ENCODE results near the gene ABI2.

Gene ABI2

DNA sequence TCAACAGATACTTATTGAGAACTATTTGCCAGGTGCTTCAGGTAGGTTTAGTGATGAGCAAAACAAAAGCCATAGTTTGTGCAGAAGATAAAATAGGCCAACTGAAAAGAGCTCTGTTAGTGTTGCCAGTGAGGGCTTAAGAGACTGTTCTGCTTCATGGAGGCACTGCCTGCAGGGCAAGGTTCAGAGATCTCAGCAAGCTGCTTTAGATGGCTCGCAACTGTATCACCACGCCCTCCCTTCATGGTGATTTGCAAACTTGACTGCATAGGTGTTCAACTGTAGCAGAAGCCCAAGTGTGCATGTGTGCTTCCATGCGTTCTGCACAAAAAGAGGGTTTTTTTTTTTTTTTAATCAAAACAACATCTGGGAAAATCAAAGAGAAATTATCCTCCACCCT, 122.4 kb downstream of the ABI2 start:
- TF ChIP-seq, protein P1, sequence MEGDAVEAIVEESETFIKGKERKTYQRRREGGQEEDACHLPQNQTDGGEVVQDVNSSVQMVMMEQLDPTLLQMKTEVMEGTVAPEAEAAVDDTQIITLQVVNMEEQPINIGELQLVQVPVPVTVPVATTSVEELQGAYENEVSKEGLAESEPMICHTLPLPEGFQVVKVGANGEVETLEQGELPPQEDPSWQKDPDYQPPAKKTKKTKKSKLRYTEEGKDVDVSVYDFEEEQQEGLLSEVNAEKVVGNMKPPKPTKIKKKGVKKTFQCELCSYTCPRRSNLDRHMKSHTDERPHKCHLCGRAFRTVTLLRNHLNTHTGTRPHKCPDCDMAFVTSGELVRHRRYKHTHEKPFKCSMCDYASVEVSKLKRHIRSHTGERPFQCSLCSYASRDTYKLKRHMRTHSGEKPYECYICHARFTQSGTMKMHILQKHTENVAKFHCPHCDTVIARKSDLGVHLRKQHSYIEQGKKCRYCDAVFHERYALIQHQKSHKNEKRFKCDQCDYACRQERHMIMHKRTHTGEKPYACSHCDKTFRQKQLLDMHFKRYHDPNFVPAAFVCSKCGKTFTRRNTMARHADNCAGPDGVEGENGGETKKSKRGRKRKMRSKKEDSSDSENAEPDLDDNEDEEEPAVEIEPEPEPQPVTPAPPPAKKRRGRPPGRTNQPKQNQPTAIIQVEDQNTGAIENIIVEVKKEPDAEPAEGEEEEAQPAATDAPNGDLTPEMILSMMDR (IDR thresholded peaks at IDR 0.05; ENCODE audit: insufficient read depth, low read depth, low read length, missing control alignments): no peak
- DNase-seq (ENCODE audit: low read depth): no peak
- no peak overlapping the region for H3K4me3 ChIP-seq (ENCODE audit: low read depth, low read length)

DNA sequence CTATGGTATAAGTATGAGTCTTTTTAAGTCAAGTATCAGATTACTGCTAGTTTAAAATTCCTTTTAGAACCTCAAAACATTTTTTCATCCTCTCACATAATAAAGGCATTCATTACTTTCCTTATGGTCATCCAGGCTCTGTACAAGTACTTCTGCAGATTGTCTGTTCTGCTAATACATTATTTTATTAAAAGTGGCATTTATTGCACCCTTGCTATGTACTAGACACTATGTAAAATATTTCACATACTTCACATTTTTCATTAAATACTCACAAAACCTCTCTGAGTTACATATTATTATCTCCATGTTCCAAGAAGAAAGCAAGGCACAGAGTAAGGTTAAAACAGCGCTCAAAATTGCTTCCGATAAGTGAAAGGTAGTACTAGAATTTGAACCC, 122.8 kb downstream of the ABI2 start:
- no peak for DNase-seq (ENCODE audit: low read depth)
- TF ChIP-seq, protein P1 (IDR thresholded peaks at IDR 0.05; ENCODE audit: insufficient read depth, low read depth, low read length, missing control alignments): no peak
- H3K4me3 ChIP-seq (ENCODE audit: low read depth, low read length): no peak overlapping the region

DNA sequence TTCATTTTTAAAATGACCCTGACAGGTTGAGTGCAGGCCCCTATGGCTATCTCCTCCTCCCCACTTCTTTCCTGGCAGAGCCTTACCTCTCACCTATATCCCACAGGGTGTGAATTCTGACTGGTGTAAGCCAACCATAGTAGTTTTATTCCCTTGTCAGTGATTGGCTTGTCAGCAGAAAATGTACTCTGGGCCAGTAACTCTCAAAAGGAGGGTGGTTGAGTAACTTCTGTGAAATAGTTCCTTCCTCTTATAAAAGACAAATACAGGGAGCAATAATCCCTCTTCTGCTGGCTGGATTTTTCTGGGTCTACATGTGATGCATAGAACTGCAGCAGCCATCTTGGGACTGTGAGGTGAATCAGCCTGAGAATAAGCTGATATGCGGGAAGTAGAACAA, 123.5 kb downstream of the ABI2 start:
- TF ChIP-seq, protein P1 (IDR thresholded peaks at IDR 0.05; ENCODE audit: insufficient read depth, low read depth, low read length, missing control alignments): no peak
- H3K4me3 ChIP-seq (ENCODE audit: low read depth, low read length): no peak overlapping the region
- no peak for DNase-seq (ENCODE audit: low read depth)

DNA sequence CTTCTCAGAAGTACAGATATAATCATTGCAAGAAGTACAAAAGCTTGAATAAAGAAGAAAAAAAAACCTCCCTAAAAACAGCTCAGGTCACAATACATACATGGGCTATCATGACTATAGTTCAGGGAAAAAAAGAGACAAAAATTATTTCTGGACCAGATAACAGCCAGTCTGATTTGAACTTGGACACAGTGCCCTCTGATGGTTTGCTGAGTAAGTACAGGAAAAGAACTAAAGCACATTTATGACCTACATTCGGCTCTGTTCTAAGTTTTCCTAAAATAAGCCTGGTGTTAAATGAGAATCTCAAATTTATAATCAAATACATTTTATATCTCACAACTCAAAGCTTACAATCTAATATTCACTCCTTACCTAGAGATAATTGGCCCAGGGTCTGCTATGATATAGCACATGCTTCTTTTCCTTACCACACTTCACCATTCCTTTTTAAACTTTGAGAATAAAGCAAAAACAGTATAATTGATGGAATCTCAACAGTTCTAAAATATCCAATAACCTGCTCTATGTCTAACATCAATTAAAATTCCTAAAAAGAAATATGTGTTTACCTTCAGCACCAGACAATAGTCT, 125.8 kb downstream of the ABI2 start:
- TF ChIP-seq, protein P1 (IDR thresholded peaks at IDR 0.05; ENCODE audit: insufficient read depth, low read depth, low read length, missing control alignments): peak; percentile 69
- H3K4me3 ChIP-seq (ENCODE audit: low read depth, low read length): no peak overlapping the region
- DNase-seq (ENCODE audit: low read depth): peak; percentile 66

DNA sequence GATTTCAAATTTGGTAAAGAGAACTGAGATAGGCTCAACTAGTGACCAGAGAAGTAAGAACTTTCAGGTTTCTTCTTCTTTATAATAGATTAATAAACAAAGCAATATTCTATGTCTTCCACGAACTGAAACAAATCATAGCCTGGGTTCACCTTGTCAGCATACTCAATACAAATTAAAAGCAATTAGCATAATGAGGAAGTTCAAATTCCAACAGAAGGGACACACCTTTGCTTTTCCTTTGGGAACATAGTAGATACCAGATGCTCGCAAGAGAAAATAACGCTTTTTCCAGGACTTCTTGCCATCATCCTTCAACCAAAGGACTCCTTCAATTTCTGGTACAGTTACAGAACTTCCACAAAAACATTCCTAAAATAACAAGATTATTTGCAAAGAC, 127.0 kb downstream of the ABI2 start:
- DNase-seq (ENCODE audit: low read depth): no peak
- TF ChIP-seq, protein P1 (IDR thresholded peaks at IDR 0.05; ENCODE audit: insufficient read depth, low read depth, low read length, missing control alignments): no peak

DNA sequence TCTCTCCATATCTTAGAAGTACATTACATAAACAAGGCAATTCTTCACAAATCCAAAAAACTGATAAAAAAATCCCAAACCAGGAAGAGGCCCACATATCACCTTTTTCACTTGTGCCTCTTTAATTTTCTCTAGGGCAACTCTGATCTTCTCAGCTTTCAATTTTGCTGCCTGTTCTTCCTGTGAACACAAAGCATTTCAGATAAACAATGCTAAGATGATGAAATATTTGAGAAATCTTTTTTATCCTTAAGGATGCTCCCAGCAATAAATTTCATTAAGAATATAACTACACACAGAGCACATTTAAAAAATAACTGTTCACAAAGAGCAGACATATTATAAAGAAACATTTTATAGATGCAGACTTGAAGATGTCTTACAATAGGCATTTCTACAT, 133.6 kb downstream of the ABI2 start:
- TF ChIP-seq, protein P1 (IDR thresholded peaks at IDR 0.05; ENCODE audit: insufficient read depth, low read depth, low read length, missing control alignments): no peak
- no peak for DNase-seq (ENCODE audit: low read depth)
- H3K4me3 ChIP-seq (ENCODE audit: low read depth, low read length): no peak overlapping the region

More for the DNA sequence above, 127.0 kb downstream of the ABI2 start:
- H3K4me3 ChIP-seq (ENCODE audit: low read depth, low read length): no peak overlapping the region

DNA sequence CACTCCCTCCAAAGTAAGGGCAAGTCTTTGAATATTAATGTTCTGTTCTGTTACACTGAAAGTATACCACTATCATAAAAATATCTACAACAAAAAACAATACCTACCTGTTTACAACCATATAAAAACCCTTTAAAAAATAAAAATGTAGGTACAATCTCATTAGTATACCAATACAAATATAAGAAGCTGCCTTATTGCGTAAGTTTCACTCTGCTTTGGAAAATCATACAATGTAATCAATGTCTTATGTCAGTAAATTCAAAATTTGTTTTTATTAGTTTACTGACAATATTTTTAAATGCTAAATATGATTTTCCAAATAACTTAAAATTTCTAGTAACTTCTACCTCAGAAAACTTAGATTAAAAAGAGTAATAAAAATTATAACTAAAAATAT, 134.1 kb downstream of the ABI2 start:
- no peak overlapping the region for H3K4me3 ChIP-seq (ENCODE audit: low read depth, low read length)
- DNase-seq (ENCODE audit: low read depth): no peak
- TF ChIP-seq, protein P1 (IDR thresholded peaks at IDR 0.05; ENCODE audit: insufficient read depth, low read depth, low read length, missing control alignments): no peak
